Muscle of arm (tissue), 14 donors: ENCODE data around the gene THAP7. TPM values are rescaled to one million over a fixed set of nuclear protein-coding genes. Genes with fewer than 3 reads are reported as not detected.
"Not testable (repeated sequence)": the region's sequence is repeated elsewhere in the genome, so short reads cannot be mapped to it uniquely, and the experiment has no call there.

Experiments
- DNase-seq: peaks from one replicate; pipeline ENCODE4 v3.0.0-alpha.2; 2013
- long read RNA-seq, 11 donors: transcript quantifications; one replicate each; lab custom pipeline, GENCODE V29; 2026
- polyA plus RNA-seq, 12 donors: library from polyadenylated mRNA; unstranded; fragments of 120-200 nt; gene quantifications; one replicate each; pipeline ENCODE4 v1.2.1, GENCODE V29; 2013; ENCODE audit not compliant: insufficient read length in 12 of 12

The THAP7 gene, protein sequence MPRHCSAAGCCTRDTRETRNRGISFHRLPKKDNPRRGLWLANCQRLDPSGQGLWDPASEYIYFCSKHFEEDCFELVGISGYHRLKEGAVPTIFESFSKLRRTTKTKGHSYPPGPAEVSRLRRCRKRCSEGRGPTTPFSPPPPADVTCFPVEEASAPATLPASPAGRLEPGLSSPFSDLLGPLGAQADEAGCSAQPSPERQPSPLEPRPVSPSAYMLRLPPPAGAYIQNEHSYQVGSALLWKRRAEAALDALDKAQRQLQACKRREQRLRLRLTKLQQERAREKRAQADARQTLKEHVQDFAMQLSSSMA
- 10 to 100 TPM in 11 of 12 donors, not detected in 1; 11.2 to 20.3 (median 14.9) TPM for polyA plus RNA-seq
- long read RNA-seq, donor 1, transcript THAP7-201 (4 exons, 1,213 nt) = major isoform, 6 of 17 reads
- long read RNA-seq, donor 1, transcript THAP7-208 (3 exons, 1,957 nt) = minor isoform, 5 of 17 reads
- long read RNA-seq, donor 1, partial matches to known transcripts = 0 of 17 reads
- long read RNA-seq, donor 1, other reads (novel, unspliced or antisense) = 0 of 17 reads
- long read RNA-seq, donor 2, partial matches to known transcripts = 0 of 14 reads
- long read RNA-seq, donor 2, other reads (novel, unspliced or antisense) = 0 of 14 reads
- long read RNA-seq, donor 3, partial matches to known transcripts = 0 of 5 reads
- long read RNA-seq, donor 3, other reads (novel, unspliced or antisense) = 0 of 5 reads
- long read RNA-seq, donor 4, partial matches to known transcripts = 0 of 3 reads
- long read RNA-seq, donor 4, other reads (novel, unspliced or antisense) = 0 of 3 reads
- long read RNA-seq, donor 5, transcript THAP7-204 (2 exons, 1,809 nt) = major isoform, 5 of 15 reads
- long read RNA-seq, donor 5, partial matches to known transcripts = 0 of 15 reads
- long read RNA-seq, donor 5, other reads (novel, unspliced or antisense) = 0 of 15 reads
- long read RNA-seq, donor 6, partial matches to known transcripts = 0 of 5 reads
- long read RNA-seq, donor 6, other reads (novel, unspliced or antisense) = 0 of 5 reads
- long read RNA-seq, donor 7, partial matches to known transcripts = 0 of 2 reads
- long read RNA-seq, donor 7, other reads (novel, unspliced or antisense) = 0 of 2 reads
- long read RNA-seq, donor 8, transcript THAP7-208 (3 exons, 1,957 nt) = minor isoform, 6 of 23 reads
- long read RNA-seq, donor 8, transcript THAP7-201 (4 exons, 1,213 nt) = major isoform, 8 of 23 reads
- long read RNA-seq, donor 8, transcript THAP7-202 (5 exons, 1,144 nt) = minor isoform, 7 of 23 reads
- long read RNA-seq, donor 8, partial matches to known transcripts = 0 of 23 reads
- long read RNA-seq, donor 8, other reads (novel, unspliced or antisense) = 0 of 23 reads
- long read RNA-seq, donor 9, transcript THAP7-208 (3 exons, 1,957 nt) = major isoform, 6 of 14 reads
- long read RNA-seq, donor 9, partial matches to known transcripts = 0 of 14 reads
- long read RNA-seq, donor 9, other reads (novel, unspliced or antisense) = 0 of 14 reads
- long read RNA-seq, donor 10, transcript THAP7-204 (2 exons, 1,809 nt) = major isoform, 5 of 16 reads
- long read RNA-seq, donor 10, transcript THAP7-201 (4 exons, 1,213 nt) = major isoform, 5 of 16 reads
- long read RNA-seq, donor 10, partial matches to known transcripts = 0 of 16 reads
- long read RNA-seq, donor 10, other reads (novel, unspliced or antisense) = 0 of 16 reads
- long read RNA-seq, donor 11, transcript THAP7-204 (2 exons, 1,809 nt) = major isoform, 9 of 19 reads
- long read RNA-seq, donor 11, partial matches to known transcripts = 0 of 19 reads
- long read RNA-seq, donor 11, other reads (novel, unspliced or antisense) = 0 of 19 reads

DNA sequence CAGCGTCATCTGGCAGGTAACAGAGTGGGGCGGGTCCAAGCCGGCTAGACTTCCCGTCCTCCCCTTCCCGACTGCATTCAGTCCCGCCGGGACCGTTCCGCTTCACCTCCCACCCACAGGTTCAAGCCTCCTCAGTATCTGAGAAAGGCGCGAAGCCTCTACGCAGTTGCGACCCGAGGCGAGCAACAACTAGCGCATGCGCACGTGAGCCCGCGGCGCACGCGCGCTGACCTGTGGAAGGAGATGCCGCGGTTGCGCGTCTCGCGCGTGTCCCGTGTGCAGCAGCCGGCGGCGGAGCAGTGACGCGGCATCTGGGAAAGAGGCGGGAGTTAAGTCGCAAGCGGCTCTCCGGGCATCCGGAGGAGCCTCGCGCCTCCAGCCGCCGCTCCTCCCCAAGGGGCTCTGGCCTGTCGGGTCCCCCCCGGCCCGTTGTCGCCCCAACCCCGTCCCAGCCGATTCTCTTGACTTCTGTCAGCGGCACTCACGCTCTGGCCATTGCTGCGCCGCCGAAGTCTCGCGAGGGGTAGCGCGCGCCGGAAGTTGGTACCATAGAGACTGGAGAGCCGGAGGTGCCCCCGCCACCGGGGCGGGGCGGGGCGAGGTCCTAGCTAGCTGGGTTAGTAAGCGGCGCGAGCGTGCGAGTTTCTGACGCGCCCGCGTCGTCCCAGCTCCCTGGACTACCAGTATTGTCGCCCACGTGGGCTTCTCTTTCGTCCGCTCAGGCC is at the start of gene THAP7:
THAP7 (minus strand) TSS at position 518 of the 725 bp plus-strand sequence; CDS start at position 311, 207 bp downstream.
- peak; percentile 97 for DNase-seq

DNA sequence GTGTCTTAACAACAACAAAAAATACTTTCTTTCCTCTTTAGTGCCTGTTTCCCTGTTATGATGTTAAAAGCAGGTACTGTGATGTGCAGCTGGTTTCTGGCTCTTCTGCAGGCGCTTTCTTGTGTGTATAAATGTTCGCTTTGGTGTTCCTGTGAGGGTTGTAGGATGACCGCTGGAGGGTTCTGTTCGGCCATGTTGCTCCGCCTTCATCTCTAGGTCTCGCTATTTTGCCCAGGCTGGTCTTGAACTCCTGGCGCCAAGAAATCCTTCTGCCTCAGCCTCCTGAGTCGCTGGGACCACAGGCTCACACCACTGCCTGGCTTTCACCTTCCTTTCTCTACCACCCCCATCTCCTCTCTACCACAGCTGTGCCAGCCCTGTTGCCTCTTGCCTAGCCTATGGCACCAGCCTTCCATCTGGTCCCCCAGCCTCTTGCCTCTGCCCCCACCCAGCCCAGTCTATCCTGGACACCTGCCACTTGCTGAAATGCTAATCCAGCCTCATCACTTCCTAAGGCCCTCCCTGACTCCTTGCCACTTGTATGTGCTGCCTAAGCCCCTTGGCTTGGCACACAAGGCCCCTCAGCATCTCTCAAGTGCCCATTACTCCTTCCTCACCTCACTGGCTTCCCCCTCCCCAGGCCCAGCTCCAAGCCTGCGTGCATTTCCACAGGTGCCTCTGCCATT is 49.4 kb upstream of the THAP7 start:
- no peak for DNase-seq

DNA sequence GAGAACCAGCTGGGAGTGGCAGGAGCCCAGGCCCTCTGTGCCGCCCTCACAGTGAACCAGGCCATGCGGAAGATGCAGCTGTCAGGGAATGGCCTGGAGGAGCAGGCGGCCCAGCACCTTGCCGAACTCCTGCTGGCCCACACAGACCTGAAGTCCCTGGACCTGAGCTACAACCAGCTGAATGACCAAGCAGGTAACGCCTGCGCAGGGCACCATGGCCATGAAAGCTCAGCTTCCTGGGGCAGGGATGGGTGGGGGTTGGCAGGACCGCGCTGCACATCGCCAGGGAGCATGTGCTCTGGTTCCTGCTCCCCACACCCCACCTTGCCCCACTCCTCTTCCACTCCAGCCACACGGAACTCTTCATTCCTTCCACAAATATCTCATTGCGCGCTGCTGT is 47.0 kb upstream of the THAP7 start:
- DNase-seq = not testable (repeated sequence)

DNA sequence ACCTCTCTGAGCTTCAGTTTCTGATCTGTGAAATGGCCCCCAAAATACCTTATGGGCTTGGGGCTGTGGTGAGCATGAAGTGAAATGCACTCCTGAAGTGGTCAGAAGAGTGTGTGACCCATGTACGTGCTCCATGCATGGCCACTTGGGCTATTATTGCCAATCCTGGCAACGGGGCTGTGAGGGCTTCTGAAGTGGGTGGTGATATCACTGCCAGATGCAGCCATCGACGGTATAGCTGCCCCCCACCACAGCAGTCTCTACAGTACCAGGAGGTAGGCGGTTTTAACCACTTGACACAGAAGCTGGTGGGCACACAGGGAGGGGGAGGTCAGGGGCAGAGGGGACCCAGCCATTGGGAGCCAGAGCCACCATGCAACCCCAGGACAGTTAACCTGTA is 46.5 kb upstream of the THAP7 start:
- DNase-seq = not testable (repeated sequence)

DNA sequence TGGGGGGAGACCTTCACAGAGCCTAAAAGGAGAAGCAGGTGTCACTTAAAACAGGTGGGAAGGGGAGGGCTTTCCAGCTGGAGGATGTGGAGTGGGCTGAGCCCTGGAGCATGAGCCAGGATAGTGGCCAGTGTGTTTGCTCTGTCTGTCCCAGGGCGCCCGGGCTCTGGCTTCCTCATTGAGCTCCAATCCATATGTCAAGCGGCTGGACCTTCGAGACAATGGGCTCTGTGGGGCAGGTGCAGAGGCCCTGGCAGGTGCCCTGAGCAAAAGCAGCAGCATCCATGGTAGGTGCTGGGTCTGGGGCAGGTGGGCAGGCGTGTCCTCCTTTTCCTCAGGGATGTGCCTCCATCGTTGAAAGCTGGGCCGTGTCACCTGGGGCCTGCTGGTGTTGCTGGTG is 45.8 kb upstream of the THAP7 start:
- DNase-seq = no peak

DNA sequence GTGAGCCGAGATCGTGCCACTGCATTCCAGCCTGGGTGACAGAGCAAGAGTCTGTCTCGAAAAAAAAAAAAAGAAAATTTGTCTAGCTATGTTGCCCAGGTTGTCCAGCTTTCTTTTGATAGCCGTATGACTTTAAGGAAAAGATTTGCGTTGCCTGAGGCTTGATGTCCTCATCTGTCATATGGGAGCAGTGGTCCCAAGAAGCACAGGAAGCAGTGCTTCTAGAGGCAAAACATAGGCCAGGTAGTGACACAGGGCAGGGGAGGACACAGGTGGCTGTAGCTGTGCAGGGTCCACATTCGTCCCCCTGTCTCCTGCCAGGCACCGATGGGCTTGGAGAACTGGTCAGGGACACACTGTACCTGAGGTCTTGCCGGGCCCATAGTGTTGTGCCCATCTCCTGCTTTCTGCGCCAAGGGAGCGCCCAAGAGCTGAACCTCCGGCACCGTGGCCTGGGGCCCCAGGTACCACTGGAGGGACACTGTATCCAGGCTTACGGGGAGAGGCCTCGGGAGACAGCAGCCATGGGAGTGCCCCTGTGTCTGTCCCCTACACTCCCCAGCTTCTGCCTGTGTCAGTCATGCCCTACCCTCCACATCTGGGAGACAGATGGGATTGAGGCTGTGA is 45.2 kb upstream of the THAP7 start:
- no peak for DNase-seq

DNA sequence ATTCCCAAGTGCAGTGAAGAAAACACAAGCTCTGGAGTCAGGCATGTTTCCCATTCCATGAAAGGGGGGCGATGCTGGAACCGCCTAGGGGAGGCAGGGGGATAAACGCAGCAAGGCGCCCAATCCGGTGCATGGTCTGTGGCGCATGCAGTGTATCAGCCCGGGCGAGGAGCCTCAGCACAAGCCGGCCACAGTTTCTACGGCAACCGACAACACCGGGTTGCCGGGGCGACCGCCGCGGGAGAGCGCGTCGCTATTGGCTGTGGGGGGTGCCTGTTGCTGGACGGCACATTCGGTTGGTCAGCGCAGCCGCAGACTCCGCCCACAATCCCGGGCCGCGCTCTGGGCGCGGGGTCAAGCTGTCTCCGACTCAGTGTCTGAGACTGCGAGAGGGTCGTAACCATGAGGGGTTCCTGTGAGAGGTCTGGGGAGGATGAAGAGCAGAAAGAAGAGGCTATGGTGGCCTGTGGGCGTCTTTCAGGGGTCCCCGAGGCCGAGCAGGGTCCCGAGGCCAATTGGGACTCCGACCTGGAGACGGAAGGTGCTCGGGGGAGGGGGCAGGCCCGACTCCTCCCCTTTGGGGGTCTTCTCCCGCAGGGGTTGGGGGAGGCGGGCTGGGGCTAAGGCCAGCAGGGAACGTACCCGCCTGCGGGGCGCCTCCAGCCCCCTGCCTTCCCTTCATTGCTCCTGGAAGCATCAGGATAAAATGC is 43.8 kb upstream of the THAP7 start, which contains the start of gene LRRC74B:
LRRC74B (plus strand) TSS at position 362 of the 710 bp plus-strand sequence; CDS start at position 403, 41 bp downstream.
- DNase-seq = peak; percentile 89

DNA sequence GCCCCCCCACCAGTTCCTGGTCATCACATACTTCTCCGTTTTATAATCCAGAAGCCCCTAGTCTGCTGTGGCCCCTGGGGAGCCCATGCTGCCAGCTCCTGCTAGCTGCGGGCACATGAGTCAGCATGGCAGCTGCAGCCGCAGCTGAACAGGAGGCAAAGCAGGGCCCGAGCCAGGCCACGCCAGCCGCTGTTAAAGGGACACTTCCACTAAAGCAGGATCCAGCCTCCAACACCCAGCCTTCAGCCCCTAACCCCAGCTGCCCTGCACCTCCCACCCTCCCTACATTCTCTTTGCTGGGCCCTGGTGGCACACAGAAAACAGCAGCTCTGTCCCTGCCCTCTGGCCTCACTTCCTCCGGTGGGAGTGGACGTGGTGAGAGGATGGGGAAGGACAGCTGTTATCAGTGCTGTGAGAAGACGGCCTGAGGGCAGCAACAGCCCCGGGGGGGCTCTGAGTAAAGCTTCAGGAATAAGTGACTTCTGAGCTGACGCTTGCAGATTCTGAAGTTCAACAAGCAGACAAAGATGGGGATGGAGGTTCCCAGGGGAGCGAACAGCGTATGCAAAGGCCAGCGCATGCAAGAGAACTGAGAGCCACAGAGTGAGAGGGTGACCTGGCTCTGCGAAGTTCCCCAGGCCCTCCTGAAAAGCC is 43.1 kb upstream of the THAP7 start:
- no peak for DNase-seq

DNA sequence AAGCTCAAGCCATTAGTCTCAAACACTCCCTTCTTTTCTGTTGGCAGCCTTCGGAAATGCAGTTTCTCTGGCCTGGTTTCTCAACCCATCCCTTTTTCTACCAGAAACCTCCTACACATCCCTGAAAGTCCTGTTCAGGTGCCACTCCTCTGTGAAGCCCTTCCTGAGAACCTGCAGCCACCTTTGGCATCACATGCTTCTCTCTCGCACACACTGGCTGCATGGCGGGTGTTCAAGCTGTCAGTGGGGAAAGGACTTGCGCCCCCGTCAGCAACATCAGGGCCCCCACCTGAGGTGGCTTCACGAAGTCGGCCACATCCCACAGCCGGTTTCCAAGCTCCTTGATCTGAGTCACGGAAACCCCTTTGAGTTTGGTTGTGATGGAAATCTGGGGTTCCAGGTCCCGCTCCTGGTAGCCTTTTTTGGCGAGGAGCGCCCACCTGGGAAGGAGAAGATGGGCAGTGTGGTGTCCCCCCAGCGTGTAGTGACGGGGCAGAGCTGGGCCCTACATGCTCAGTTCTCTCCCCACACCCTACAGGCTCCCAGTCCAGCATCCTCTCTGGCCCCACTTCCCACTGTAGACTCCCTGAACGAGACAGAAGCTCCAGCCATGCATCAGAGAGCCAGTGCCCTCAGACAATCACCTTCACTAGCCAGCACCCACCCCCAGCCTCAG is 42.1 kb upstream of the THAP7 start:
- no peak for DNase-seq

DNA sequence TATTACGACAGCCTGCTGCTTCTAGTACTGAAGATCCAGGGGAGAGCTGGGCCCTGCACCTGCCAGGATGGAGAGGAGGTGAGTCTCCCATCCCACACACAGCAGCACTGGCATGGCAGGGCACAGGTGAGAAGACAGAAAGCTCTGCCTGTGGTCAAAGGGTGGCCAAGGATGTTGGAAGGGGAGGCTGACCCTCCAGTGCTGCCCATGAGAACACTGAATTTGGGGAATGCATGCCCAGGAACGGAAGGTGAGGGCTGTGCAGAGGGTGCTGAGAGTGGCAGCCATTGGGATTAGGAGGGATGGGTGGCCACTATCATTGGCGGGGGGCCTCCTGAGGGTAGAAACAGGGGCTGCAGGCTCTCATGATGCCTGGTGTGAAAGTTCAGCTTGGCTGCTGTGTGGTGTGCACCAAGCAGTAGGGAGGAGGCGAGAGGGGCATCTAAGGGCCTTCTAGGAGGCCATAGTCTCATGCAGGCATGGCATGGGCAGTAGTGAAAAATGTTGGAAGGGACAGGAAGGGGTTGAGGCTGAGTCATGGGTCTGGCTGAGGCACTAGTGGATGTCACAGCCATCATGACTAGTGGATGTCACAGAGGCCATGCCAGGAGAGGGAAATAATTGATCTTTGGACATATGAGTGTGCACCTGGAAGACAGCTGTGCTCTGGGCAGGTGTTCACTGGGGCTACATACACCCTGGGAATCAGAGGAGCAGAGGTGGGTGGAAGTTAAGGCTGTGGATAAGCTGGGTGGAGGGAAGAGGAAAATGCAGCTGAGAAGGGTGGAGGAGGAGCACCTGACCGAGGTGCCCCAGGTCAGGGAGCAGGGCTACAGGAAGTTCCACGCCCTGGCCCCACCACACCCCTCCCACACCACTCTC is 41.3 kb upstream of the THAP7 start:
- no peak for DNase-seq

DNA sequence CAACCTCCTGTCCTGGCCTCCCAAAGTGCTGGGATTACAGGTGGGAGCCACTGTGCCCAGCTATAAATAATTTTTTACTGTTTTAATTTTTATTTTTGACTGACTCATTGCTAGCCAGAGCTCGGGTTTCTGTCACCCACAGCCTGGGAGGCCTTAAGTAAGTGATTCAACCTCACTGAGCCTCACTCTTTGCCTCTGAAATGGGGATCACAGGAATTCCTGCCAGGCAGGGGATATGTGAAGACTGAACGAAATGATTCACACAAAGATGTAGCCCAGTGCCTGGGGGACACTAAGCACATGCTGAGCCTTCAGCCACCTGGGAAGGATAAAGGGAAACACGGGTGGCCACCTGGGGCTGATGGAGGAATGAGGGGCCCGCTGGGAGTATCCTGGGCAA is 40.0 kb upstream of the THAP7 start:
- no peak for DNase-seq

DNA sequence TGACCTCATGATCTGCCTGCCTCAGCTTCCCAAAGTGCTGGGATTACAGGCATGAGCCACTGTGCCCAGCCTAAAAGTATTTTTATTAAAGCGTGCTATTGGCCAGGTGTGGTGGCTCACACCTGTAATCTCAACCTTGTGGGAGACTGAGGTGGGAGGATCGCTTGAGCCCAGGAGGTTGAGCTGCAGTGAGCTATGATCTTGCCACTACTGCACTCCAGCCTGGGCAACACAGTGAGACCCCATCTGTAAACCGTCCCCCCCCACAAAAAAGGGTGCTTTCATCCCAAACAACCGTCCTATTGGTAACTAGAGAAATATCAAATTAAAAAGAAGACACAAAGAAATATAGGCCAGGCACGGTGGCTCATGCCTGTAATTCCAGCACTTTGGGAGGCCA is 37.2 kb upstream of the THAP7 start:
- not testable (repeated sequence) for DNase-seq

DNA sequence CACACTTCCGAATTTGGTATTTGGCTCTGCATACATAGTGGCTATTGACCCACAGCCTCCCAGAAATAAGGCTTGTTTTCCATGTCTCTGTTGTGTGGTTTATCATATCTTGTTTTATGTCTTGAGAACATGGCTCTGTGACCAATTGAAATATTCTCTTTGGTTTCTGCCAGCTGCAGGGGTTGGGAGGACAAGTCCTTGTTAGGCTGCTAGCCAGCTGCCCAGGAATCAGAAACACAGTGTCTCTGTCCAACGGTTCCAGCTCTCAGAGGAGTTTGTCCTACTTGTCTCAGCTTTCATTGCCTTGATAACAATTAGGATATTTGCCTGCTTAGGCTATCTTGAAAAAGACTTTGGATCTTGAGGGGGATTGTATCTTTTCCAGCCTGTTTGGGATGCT is 36.5 kb upstream of the THAP7 start:
- DNase-seq = no peak

DNA sequence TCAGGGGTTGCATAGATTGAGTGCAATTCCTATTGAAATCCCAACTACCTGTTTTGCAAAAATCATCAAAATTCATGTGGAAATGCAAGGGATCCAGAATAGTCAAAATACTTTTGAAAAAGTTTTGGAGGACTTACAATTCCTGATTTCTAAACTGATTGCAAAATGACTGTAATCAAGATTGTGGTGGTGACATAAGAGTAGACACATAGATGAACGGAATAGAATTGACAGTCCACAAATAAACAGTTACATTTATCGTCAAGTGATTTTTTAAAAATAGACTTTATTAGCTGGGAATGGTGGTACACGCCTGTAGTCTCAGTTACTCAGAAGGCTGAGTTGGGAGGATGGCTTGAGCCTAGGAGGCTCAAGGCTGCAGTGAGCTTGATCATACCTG is 33.1 kb upstream of the THAP7 start:
- DNase-seq = no peak

DNA sequence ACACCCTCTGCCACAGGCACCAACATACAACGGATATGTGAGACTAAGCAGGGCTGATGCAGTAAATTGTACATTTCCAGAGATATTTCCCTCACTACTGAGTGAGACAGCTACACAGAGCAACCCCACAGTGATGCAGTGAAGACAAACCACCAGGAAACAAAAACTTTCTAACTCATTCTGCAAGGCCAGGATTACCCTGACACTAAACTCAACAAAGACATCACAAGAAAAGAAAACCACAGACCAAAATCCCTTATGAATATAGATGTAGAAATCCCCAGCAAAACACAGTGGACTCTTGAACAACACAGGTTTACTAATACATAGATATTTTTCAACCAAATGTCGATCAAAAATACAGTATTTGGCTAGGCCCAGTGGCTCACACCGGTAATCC is 32.0 kb upstream of the THAP7 start:
- DNase-seq = no peak
